Prostate gland (tissue), 2 donors: Measurements from ENCODE around the gene ANO5.

Experiments
- CTCF ChIP-seq, 4 experiments: fragments of 200-600 bp in 2 of 4; fragments of 450-650 bp in 2 of 4; sonication (generic) in 2 of 4; IDR thresholded peaks; 1 replicate in 3 of 4; 2 replicates in 1 of 4; pipeline ENCODE4 v1.5.1; 2016 to 2019; ENCODE audit warnings: antibody characterized with exemption in 4 of 4, mild to moderate bottlenecking in 2 of 4, moderate library complexity in 2 of 4
- POLR2A ChIP-seq: fragments of 450-650 bp; IDR thresholded peaks from one replicate; pipeline ENCODE4 v1.6.1; 2016; ENCODE audit warnings: antibody characterized with exemption, mild to moderate bottlenecking

DNA sequence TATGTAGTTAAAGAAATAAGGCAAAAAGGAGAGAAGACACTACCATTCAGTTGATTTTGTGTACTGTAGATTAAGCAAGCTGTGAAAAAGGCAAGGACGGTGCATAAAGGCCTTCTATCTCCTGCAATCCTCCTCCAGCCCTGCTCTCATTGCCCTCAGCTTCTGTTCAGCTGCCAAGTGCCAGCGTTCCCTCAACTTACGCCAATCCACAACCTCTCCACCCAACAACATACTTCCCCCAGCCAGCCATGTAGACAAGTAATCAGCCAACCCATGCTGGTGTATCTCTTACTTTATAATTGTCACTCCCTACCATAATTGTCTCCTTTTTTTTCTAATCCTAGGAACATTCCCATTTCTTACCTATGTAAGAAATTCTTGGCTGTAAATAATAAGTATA is 30.1 kb upstream of the ANO5 start:
- TF ChIP-seq CTCF (IDR thresholded peaks at IDR 0.05) (no peak), POLR2A (no peak)
